Epithelial cell of esophagus (primary cell): ENCODE results near the gene PAX7.

Experiments used
- DNase-seq: peaks from one replicate; pipeline ENCODE4 v3.0.0; 2010; ENCODE audit warnings: low read depth
- H3K4me3 ChIP-seq: 2 replicates; pipeline ENCODE4 v1.5.1; 2011; ENCODE audit warnings: mild to moderate bottlenecking, low read length, control low read depth
- TF ChIP-seq, protein P1 (sequence below): IDR thresholded peaks from 2 replicates; pipeline ENCODE4 v1.5.1; 2011; ENCODE audit warnings: low read depth, mild to moderate bottlenecking, low read length, control low read depth, inconsistent platforms; ENCODE audit not compliant: insufficient read depth; ENCODE audit errors: missing control alignments

The PAX7 gene

GRCh38 chr1:18734461-18735223 is 104.0 kb downstream of the PAX7 start:
- no peak for DNase-seq
- TF ChIP-seq, protein P1, sequence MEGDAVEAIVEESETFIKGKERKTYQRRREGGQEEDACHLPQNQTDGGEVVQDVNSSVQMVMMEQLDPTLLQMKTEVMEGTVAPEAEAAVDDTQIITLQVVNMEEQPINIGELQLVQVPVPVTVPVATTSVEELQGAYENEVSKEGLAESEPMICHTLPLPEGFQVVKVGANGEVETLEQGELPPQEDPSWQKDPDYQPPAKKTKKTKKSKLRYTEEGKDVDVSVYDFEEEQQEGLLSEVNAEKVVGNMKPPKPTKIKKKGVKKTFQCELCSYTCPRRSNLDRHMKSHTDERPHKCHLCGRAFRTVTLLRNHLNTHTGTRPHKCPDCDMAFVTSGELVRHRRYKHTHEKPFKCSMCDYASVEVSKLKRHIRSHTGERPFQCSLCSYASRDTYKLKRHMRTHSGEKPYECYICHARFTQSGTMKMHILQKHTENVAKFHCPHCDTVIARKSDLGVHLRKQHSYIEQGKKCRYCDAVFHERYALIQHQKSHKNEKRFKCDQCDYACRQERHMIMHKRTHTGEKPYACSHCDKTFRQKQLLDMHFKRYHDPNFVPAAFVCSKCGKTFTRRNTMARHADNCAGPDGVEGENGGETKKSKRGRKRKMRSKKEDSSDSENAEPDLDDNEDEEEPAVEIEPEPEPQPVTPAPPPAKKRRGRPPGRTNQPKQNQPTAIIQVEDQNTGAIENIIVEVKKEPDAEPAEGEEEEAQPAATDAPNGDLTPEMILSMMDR: no peak
- no peak overlapping the region for H3K4me3 ChIP-seq

DNA sequence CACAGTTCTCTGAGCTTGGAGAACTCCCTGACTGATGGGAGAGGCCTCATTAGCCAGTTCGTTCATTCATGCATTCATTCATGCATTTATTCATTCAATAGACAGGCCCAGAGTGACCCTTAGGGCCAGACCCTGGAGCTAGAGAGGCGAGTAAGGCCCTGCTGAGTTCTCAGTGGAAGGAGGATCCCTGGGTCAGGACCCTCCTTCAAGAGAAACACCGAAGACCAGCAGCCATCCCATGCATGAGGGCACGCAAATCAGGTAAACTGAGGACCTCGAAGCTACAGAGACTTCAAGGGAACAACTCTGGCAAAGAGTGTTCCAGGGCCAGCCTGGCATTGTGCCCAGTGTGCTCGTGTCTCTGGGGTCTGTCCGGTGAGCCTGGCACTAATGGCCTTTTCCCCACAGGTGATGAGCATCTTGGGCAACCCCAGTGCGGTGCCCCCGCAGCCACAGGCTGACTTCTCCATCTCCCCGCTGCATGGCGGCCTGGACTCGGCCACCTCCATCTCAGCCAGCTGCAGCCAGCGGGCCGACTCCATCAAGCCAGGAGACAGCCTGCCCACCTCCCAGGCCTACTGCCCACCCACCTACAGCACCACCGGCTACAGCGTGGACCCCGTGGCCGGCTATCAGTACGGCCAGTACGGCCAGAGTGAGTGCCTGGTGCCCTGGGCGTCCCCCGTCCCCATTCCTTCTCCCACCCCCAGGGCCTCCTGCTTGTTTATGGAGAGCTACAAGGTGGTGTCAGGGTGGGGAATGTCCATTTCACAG is 104.8 kb downstream of the PAX7 start:
- H3K4me3 ChIP-seq: no peak overlapping the region
- no peak for DNase-seq
- TF ChIP-seq, protein P1: no peak

DNA sequence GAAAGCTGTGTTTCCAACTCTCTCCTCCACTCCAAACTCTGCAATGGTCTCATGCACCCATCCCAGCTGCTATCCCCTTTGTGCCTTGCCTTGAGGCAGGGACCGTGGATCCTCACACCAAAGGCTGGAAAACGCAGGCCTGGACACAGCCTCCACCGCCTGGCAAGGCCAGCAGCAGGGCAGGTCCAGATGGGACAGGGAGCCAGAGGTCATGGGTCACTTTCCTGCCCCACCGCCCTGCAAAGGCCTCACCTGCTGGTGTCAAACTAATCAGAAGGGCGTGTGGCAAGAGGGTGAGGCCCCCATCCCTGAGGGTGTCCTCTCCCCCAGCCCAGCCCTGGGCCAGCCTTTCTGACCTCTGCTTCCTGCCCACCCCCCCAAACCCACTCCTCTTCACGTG is 106.3 kb downstream of the PAX7 start:
- H3K4me3 ChIP-seq: no peak overlapping the region
- DNase-seq: no peak
- TF ChIP-seq, protein P1: no peak

GRCh38 chr1:18738126-18738525 is 107.5 kb downstream of the PAX7 start:
- no peak for DNase-seq
- H3K4me3 ChIP-seq: no peak overlapping the region
- TF ChIP-seq, protein P1: no peak

- no peak overlapping the region for H3K4me3 ChIP-seq
- DNase-seq: no peak
- TF ChIP-seq, protein P1: no peak
These were observed 108.0 kb downstream of the PAX7 start for GRCh38 chr1:18738617-18739016.

DNA sequence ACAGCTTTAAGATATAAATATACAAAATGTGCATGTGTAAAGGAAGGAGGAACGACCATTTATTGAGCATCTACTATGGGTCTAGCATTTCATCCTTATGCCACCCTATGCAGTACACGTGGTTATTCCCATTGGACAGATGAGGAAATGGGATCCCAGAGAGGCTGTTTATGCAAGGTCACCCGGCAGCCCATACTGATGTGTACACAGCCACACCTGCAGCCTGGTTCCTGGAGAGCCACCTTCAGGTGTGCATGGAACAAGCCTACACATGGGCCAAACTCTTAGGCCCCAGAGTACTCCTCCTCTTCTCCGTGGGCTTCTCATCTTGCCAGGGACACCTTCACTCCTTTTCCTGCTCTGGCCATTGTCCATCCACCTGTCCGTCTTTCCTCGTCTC is 108.8 kb downstream of the PAX7 start:
- TF ChIP-seq, protein P1: no peak
- DNase-seq: no peak
- no peak overlapping the region for H3K4me3 ChIP-seq
